HepG2 (cell line): ENCODE data around the gene KLF6. TPM values are rescaled to one million over a fixed set of nuclear protein-coding genes. Genes with fewer than 3 reads are reported as not detected.

Source experiments
- ATF6 ChIP-seq: sonication (generic); formaldehyde crosslinking; conservative IDR thresholded peaks from 2 replicates; pipeline ENCODE4 v1.4.0; 2020; ENCODE audit warnings: missing genetic modification reagents
- DMTF1 ChIP-seq: sonication (generic); formaldehyde crosslinking; IDR thresholded peaks from 2 replicates; pipeline ENCODE4 v1.4.0; 2020; ENCODE audit warnings: mild to moderate bottlenecking, missing genetic modification reagents
- DRAP1 ChIP-seq: IDR thresholded peaks from 2 replicates; pipeline ENCODE4 v1.6.1; 2016; ENCODE audit warnings: missing genetic modification reagents, missing compliant biosample characterization
- HIC2 ChIP-seq: sonication (generic); formaldehyde crosslinking; IDR thresholded peaks from 2 replicates; pipeline ENCODE4 v1.9.0; 2022; ENCODE audit warnings: low read depth, missing genetic modification reagents
- IRF1 ChIP-seq: sonication (generic); formaldehyde crosslinking; IDR thresholded peaks from 2 replicates; pipeline ENCODE4 v1.4.0; 2020; ENCODE audit warnings: low read depth, mild to moderate bottlenecking, missing genetic modification reagents
- IRF9 ChIP-seq: sonication (generic); formaldehyde crosslinking; IDR thresholded peaks from 2 replicates; pipeline ENCODE4 v1.8.0; 2022; ENCODE audit warnings: missing genetic modification reagents, mild to moderate bottlenecking, borderline replicate concordance
- JUND ChIP-seq: sonication (generic); formaldehyde crosslinking; IDR thresholded peaks from 2 replicates; pipeline ENCODE4 v1.8.0; 2022; ENCODE audit warnings: mild to moderate bottlenecking, missing genetic modification reagents
- KDM5B ChIP-seq: sonication (generic); formaldehyde crosslinking; IDR thresholded peaks from 2 replicates; pipeline ENCODE4 v1.4.0; 2020; ENCODE audit warnings: missing genetic modification reagents, mild to moderate bottlenecking, borderline replicate concordance
- MTF1 ChIP-seq: sonication (generic); formaldehyde crosslinking; IDR thresholded peaks from 2 replicates; pipeline ENCODE4 v1.5.0; 2020; ENCODE audit warnings: missing genetic modification reagents
- NCOA5 ChIP-seq: sonication (generic); formaldehyde crosslinking; IDR thresholded peaks from 2 replicates; pipeline ENCODE4 v1.4.0; 2020; ENCODE audit warnings: missing genetic modification reagents
- RFXANK ChIP-seq: IDR thresholded peaks from 2 replicates; pipeline ENCODE4 v1.6.1; 2016
- SAP130 ChIP-seq: IDR thresholded peaks from 2 replicates; pipeline ENCODE4 v1.6.1; 2016; ENCODE audit warnings: low read depth
- SRSF9 ChIP-seq: fragments of 200-400 bp; formaldehyde crosslinking; IDR thresholded peaks from 2 replicates; pipeline ENCODE4 v1.6.1; 2018; ENCODE audit warnings: borderline replicate concordance, mild to moderate bottlenecking, low read depth, low read length; ENCODE audit not compliant: insufficient read depth, poor library complexity, severe bottlenecking
- TIGD3 ChIP-seq: sonication (generic); formaldehyde crosslinking; IDR thresholded peaks from 2 replicates; pipeline ENCODE4 v1.5.1; 2020; ENCODE audit warnings: mild to moderate bottlenecking, missing genetic modification reagents, borderline replicate concordance
- ZFP90 ChIP-seq: sonication (generic); formaldehyde crosslinking; IDR thresholded peaks from 2 replicates; pipeline ENCODE4 v1.8.0; 2022; ENCODE audit warnings: missing genetic modification reagents, mild to moderate bottlenecking, inconsistent platforms, borderline replicate concordance
- ZFX ChIP-seq: sonication (generic); formaldehyde crosslinking; IDR thresholded peaks from 2 replicates; pipeline ENCODE4 v1.4.0; 2020; ENCODE audit warnings: mild to moderate bottlenecking, low read depth, missing genetic modification reagents, moderate library complexity
- ZNF138 ChIP-seq: sonication (generic); formaldehyde crosslinking; IDR thresholded peaks from 2 replicates; pipeline ENCODE4 v1.5.0; 2020; ENCODE audit warnings: mild to moderate bottlenecking, low read depth, missing genetic modification reagents
- polyA plus RNA-seq, 8 experiments: library from polyadenylated mRNA; depleted of rRNA in 3 of 8; stranded (reverse) in 7 of 8; unstranded in 1 of 8; fragments of >200 nt; fragmentation: Illumina TruSeq in 4 of 8; extraction: Trizol in 4 of 8; gene quantifications; 2 replicates each; pipeline versions ENCODE4 v1.2.1 to v1.2.3, GENCODE V29; 2011 to 2016; ENCODE audit warnings: low read depth in 4 of 8, missing spikeins in 1 of 8, mixed read lengths in 1 of 8; ENCODE audit not compliant: insufficient read depth in 1 of 8
- total RNA-seq, 5 experiments: library from RNA; depleted of rRNA; stranded (reverse); fragments of >200 nt; fragmentation: Illumina TruSeq; extraction: Trizol; gene quantifications; 2 replicates each; pipeline ENCODE4 v1.2.3, GENCODE V29; 2016; ENCODE audit warnings: low read depth in 1 of 5

KLF6 gene
- total and polyA plus RNA-seq, 2 of the 13 experiments (the other 11 are each of a cell fraction or from before 2014, with no cell fraction given): 27.0 to 71.9 TPM

GRCh38 chr10:3786295-3787015, 1.4 kb upstream of the KLF6 start (continued):
- TF ChIP-seq DMTF1 (CRISPR knock-in tag): no peak
- no peak for TF ChIP-seq SRSF9
- 0 out of 2 replicates have a peak, but pooled peaks have one; percentile 58 for TF ChIP-seq IRF9 (CRISPR knock-in tag)
- TF ChIP-seq KDM5B: no peak
- TF ChIP-seq ATF6 (CRISPR knock-in tag): no peak
- peak; percentile 33; the same call in 1 of the 2 replicates for TF ChIP-seq DRAP1
- 0 out of 2 replicates have a peak, but pooled peaks have one; percentile 1 for TF ChIP-seq TIGD3
- TF ChIP-seq JUND (CRISPR knock-in tag): peak; percentile 61; the same call in 1 of the 2 replicates
- peak; percentile 96 for TF ChIP-seq HIC2 (CRISPR knock-in tag)
- TF ChIP-seq ZFX (CRISPR knock-in tag): peak; percentile 47; the same call in 1 of the 2 replicates
- no peak for TF ChIP-seq IRF1
- no peak for TF ChIP-seq ZNF138 (CRISPR knock-in tag)
- TF ChIP-seq NCOA5 (CRISPR knock-in tag): no peak
- TF ChIP-seq MTF1 (CRISPR knock-in tag): no peak
- TF ChIP-seq RFXANK: no peak
- peak; percentile 71; the same call in 1 of the 2 replicates for TF ChIP-seq SAP130 (CRISPR knock-in tag)
- peak; percentile 65; the same call in 1 of the 2 replicates for TF ChIP-seq ZFP90 (CRISPR knock-in tag)
